Measurements from ENCODE around the gene SAMHD1. TPM values are rescaled to one million over a fixed set of nuclear protein-coding genes. Genes with fewer than 3 reads are reported as not detected.

SAMHD1 gene
- total and polyA plus RNA-seq, 2 of the 13 experiments (the other 11 are each of a cell fraction or from before 2014, with no cell fraction given) = 16.9 to 43.5 TPM

DNA sequence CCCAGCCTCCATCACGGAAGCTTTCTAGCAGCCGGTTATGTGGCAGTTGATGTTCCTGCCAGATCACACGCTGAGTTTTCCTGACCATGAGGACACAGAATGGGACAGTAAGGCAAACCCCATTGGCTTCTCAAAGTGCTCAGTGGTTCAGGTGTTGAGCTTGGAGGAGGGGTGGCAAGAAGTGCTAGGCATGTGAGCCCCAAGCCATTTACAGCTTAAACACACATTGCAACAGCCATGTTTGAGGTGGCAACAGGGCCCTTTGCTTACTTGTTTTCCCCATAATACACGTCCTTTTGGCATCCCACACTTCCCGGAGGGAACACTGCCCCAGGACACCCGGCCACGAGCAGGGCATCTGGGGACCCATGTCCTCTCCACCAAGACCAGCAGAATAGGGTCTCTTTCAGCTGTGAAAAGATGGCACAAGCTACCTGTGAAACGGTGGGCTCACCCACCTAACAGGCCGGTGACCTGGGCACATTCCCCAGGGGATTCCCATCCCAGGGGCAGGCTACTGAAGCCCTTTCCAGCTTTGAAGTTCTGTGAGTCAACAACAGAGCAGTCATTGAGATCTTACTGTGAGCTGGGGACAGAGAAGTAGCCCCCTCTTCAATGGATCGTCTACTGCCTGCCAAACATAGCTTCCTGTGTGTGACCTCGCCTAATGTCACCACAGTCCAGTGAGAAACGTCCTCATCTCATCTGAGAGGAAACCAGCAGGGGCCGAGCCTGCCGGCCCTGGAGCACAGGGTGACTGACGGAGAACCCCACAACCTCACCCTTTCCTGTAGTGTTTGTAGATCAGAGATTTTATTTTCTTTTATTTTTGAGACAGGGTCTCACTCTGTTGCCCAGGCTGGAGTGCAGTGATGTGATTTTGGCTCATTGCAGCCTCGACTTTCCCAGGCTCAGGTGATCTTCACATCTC lies 79.6 kb downstream of the SAMHD1 start (continued):
- TF ChIP-seq, protein P1, sequence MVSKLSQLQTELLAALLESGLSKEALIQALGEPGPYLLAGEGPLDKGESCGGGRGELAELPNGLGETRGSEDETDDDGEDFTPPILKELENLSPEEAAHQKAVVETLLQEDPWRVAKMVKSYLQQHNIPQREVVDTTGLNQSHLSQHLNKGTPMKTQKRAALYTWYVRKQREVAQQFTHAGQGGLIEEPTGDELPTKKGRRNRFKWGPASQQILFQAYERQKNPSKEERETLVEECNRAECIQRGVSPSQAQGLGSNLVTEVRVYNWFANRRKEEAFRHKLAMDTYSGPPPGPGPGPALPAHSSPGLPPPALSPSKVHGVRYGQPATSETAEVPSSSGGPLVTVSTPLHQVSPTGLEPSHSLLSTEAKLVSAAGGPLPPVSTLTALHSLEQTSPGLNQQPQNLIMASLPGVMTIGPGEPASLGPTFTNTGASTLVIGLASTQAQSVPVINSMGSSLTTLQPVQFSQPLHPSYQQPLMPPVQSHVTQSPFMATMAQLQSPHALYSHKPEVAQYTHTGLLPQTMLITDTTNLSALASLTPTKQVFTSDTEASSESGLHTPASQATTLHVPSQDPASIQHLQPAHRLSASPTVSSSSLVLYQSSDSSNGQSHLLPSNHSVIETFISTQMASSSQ (IDR thresholded peaks at IDR 0.05; ENCODE audit: low read depth) = no peak
- TF ChIP-seq, protein P1 (CRISPR knock-in tag; IDR thresholded peaks at IDR 0.05; ENCODE audit: borderline replicate concordance) = peak; percentile 56
- TF ChIP-seq ZC3H4 (CRISPR knock-in tag; IDR thresholded peaks at IDR 0.05; ENCODE audit: borderline replicate concordance) (no peak), NFAT5 (CRISPR knock-in tag; IDR thresholded peaks at IDR 0.05) (no peak), HMG20B (CRISPR knock-in tag; conservative IDR thresholded peaks at IDR 0.05) (peak; percentile 14; the same call in 1 of the 2 replicates), NFE2L1 (CRISPR knock-in tag; IDR thresholded peaks at IDR 0.05; ENCODE audit: borderline replicate concordance) (no peak), ZNF570 (CRISPR knock-in tag; IDR thresholded peaks at IDR 0.05; ENCODE audit: borderline replicate concordance) (no peak), FOSL2 (CRISPR knock-in tag; IDR thresholded peaks at IDR 0.05) (peak; percentile 52), ZFP90 (CRISPR knock-in tag; IDR thresholded peaks at IDR 0.05; ENCODE audit: borderline replicate concordance) (no peak)
- TF ChIP-seq, protein P2, sequence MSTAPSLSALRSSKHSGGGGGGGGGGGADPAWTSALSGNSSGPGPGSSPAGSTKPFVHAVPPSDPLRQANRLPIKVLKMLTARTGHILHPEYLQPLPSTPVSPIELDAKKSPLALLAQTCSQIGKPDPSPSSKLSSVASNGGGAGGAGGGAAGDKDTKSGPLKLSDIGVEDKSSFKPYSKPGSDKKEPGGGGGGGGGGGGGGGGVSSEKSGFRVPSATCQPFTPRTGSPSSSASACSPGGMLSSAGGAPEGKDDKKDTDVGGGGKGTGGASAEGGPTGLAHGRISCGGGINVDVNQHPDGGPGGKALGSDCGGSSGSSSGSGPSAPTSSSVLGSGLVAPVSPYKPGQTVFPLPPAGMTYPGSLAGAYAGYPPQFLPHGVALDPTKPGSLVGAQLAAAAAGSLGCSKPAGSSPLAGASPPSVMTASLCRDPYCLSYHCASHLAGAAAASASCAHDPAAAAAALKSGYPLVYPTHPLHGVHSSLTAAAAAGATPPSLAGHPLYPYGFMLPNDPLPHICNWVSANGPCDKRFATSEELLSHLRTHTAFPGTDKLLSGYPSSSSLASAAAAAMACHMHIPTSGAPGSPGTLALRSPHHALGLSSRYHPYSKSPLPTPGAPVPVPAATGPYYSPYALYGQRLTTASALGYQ (CRISPR knock-in tag; IDR thresholded peaks at IDR 0.05) = 0 out of 2 replicates have a peak, but pooled peaks have one; percentile 31
- TF ChIP-seq, protein P3, sequence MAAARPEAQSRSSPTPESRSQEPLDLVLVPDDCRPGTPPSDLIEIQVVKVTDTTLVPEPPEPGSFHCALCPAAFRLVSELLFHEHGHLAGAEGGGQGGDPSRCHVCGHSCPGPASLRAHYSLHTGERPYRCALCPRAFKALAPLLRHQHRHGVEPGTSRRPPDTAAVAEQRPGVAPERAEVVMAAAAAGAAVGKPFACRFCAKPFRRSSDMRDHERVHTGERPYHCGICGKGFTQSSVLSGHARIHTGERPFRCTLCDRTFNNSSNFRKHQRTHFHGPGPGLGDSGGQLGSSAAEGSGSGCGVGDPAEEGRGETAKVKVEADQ (CRISPR knock-in tag; IDR thresholded peaks at IDR 0.05; ENCODE audit: borderline replicate concordance) = 0 out of 2 replicates have a peak, but pooled peaks have one; percentile 71
